HepG2 (cell line): ENCODE results near the gene ACE. TPM values are rescaled to one million over a fixed set of nuclear protein-coding genes. Genes with fewer than 3 reads are reported as not detected.
A peak's percentile ranks its signal among the peaks of the same experiment; 100 is the strongest.

ENCODE experiments used
- ATAC-seq: fragments of 200-7000 bp; cut with Tn5 transposase; 3 replicates; pipeline ENCODE4 v1.9.1; 2020; ENCODE audit warnings: mild to moderate bottlenecking, moderate library complexity
- BruUV-seq: library from RNA; stranded (reverse); fragments of 400-500 nt; replicated peaks from 2 replicates; lab custom pipeline; 2021; lab: Mats Ljungman, UMichigan
- CTCF ChIA-PET: fragments of 300-600 bp; formaldehyde crosslinking; extraction: SDS; loops from one replicate; lab custom pipeline; 2021; ENCODE audit warnings: low total read pairs, inconsistent platforms, low intra/inter-chr PET ratio; lab: Yijun Ruan, JAX
- POLR2A ChIA-PET: fragments of 350-600 bp; sonication (Branson Sonifier 250); formaldehyde crosslinking; loops from one replicate; lab custom pipeline; 2020; ENCODE audit warnings: antibody characterized with exemption, inconsistent platforms; lab: Yijun Ruan, JAX
- DNase-seq: peaks from one replicate; pipeline ENCODE4 v3.0.0-alpha.2; 2015; ENCODE audit warnings: low spot score
- FAIRE-seq: peaks from 3 replicates; lab custom pipeline; 2011; peaks lifted over from hg19 to GRCh38; lab: Jason Lieb, UNC
- H2AFZ ChIP-seq: one replicate; pipeline ENCODE4 v1.6.1; 2011; ENCODE audit warnings: low read length, inconsistent platforms
- H3K27ac ChIP-seq: fragments of 300-600 bp; 3 replicates; pipeline ENCODE4 v1.8.0; 2011; ENCODE audit warnings: mixed run types, mild to moderate bottlenecking, mixed read lengths, low read length, inconsistent platforms; ENCODE audit not compliant: insufficient read depth; ENCODE audit errors: extremely low read length
- H3K27me3 ChIP-seq, 2 experiments: fragments of 200-600 bp in 1 of 2; 2 replicates in 1 of 2; 3 replicates in 1 of 2; pipeline versions ENCODE4 v1.6.0 to v1.8.0; 2011; ENCODE audit warnings: low read length in 2 of 2, mild to moderate bottlenecking in 2 of 2, moderate library complexity in 2 of 2, inconsistent platforms in 1 of 2; ENCODE audit not compliant: insufficient read depth in 2 of 2, control insufficient read depth in 1 of 2
- H3K36me3 ChIP-seq, 2 experiments: fragments of 200-600 bp in 1 of 2; replicated peaks in 1 of 2; 2 replicates in 1 of 2; 3 replicates in 1 of 2; pipeline versions ENCODE4 v1.5.1 to v1.8.0; 2011; ENCODE audit warnings: low read length in 2 of 2, inconsistent platforms in 1 of 2; ENCODE audit not compliant: insufficient read depth in 2 of 2, control insufficient read depth in 1 of 2
- H3K4me1 ChIP-seq: 2 replicates; pipeline ENCODE4 v1.5.1; 2012; ENCODE audit warnings: low read length, inconsistent platforms; ENCODE audit not compliant: insufficient read depth
- H3K4me2 ChIP-seq: 2 replicates; pipeline ENCODE4 v1.6.0; 2011; ENCODE audit warnings: low read depth, low read length, inconsistent platforms
- H3K4me3 ChIP-seq, 3 experiments: fragments of 200-600 bp in 1 of 3; sonication (generic), shearing (Covaris generic) in 1 of 3; replicated peaks in 1 of 3; 2 replicates each; pipeline ENCODE4 v1.5.1; 2011 to 2016; ENCODE audit warnings: low read length in 3 of 3, inconsistent platforms in 2 of 3, low read depth in 2 of 3, mild to moderate bottlenecking in 2 of 3, control low read depth in 1 of 3, mixed read lengths in 1 of 3; ENCODE audit not compliant: insufficient read depth in 1 of 3
- H3K79me2 ChIP-seq: one replicate; pipeline ENCODE4 v1.6.1; 2011; ENCODE audit warnings: low read length, inconsistent platforms; ENCODE audit not compliant: insufficient read depth
- H3K9ac ChIP-seq: 2 replicates; pipeline ENCODE4 v1.6.0; 2011; ENCODE audit warnings: mild to moderate bottlenecking, low read depth, low read length, inconsistent platforms; ENCODE audit not compliant: insufficient read depth
- H3K9me3 ChIP-seq: 2 replicates; pipeline ENCODE4 v1.5.1; 2012; ENCODE audit warnings: mild to moderate bottlenecking, low read length
- H4K20me1 ChIP-seq: 2 replicates; pipeline ENCODE4 v1.6.0; 2011; ENCODE audit warnings: inconsistent platforms, mild to moderate bottlenecking, low read length, moderate library complexity; ENCODE audit not compliant: insufficient read depth
- AFF4 ChIP-seq: sonication (generic); formaldehyde crosslinking; IDR thresholded peaks from 2 replicates; pipeline ENCODE4 v1.4.0; 2020; ENCODE audit warnings: missing genetic modification reagents
- CREM ChIP-seq, 2 experiments: sonication (generic) in 1 of 2; formaldehyde crosslinking in 1 of 2; IDR thresholded peaks; 2 replicates each; pipeline versions ENCODE4 v1.4.0 to v1.6.1; 2016 to 2020; ENCODE audit warnings: antibody characterized with exemption in 1 of 2, mild to moderate bottlenecking in 1 of 2, missing genetic modification reagents in 1 of 2
- HNRNPL ChIP-seq: fragments of 200-400 bp; formaldehyde crosslinking; IDR thresholded peaks from 2 replicates; pipeline ENCODE4 v1.6.1; 2017; ENCODE audit warnings: mild to moderate bottlenecking, low read depth, low read length
- STAT5B ChIP-seq: sonication (generic); formaldehyde crosslinking; IDR thresholded peaks from 2 replicates; pipeline ENCODE4 v1.4.0; 2020; ENCODE audit warnings: missing genetic modification reagents
- ZNF230 ChIP-seq: sonication (generic); formaldehyde crosslinking; IDR thresholded peaks from 2 replicates; pipeline ENCODE4 v1.4.0; 2020; ENCODE audit warnings: mild to moderate bottlenecking, missing genetic modification reagents
- WGBS: methylation state at CpG from one replicate; pipeline ENCODE4 v1.1.6; 2017; ENCODE audit warnings: low lambda C conversion rate; 5-methylcytosine and 5-hydroxymethylcytosine counted together
- in situ Hi-C: cut with HindIII; loops from 2 replicates; pipeline ENCODE4 v1.10.0; 2017; ENCODE audit warnings: low pct_unique_long_range_greater_than_20kb; ENCODE audit not compliant: extremely low pct_ligation_motif_present
- intact Hi-C: fragments of 100-400 bp; cut with micrococcal nuclease; formaldehyde crosslinking; loops from one replicate; pipeline ENCODE4 v1.10.0; 2022; ENCODE audit not compliant: unreplicated experiment
- polyA plus RNA-seq, 8 experiments: library from polyadenylated mRNA; depleted of rRNA in 3 of 8; stranded (reverse) in 7 of 8; unstranded in 1 of 8; fragments of >200 nt; fragmentation: Illumina TruSeq in 4 of 8; extraction: Trizol in 4 of 8; gene quantifications; 2 replicates each; pipeline versions ENCODE4 v1.2.1 to v1.2.3, GENCODE V29; 2011 to 2016; ENCODE audit warnings: low read depth in 4 of 8, missing spikeins in 1 of 8, mixed read lengths in 1 of 8; ENCODE audit not compliant: insufficient read depth in 1 of 8
- total RNA-seq, 5 experiments: library from RNA; depleted of rRNA; stranded (reverse); fragments of >200 nt; fragmentation: Illumina TruSeq; extraction: Trizol; gene quantifications; 2 replicates each; pipeline ENCODE4 v1.2.3, GENCODE V29; 2016; ENCODE audit warnings: low read depth in 1 of 5
- TF ChIP-seq, protein P1 (sequence below): sonication (generic); formaldehyde crosslinking; conservative IDR thresholded peaks from 2 replicates; pipeline ENCODE4 v1.4.0; 2020; ENCODE audit warnings: missing genetic modification reagents
- TF ChIP-seq, protein P2 (sequence below): sonication (generic); formaldehyde crosslinking; IDR thresholded peaks from 2 replicates; pipeline ENCODE4 v1.5.0; 2020; ENCODE audit warnings: mild to moderate bottlenecking, missing genetic modification reagents, moderate library complexity

The ACE gene
- total and polyA plus RNA-seq, 2 of the 13 experiments (the other 11 are each of a cell fraction or from before 2014, with no cell fraction given), result 0.08 to 0.13 TPM

DNA sequence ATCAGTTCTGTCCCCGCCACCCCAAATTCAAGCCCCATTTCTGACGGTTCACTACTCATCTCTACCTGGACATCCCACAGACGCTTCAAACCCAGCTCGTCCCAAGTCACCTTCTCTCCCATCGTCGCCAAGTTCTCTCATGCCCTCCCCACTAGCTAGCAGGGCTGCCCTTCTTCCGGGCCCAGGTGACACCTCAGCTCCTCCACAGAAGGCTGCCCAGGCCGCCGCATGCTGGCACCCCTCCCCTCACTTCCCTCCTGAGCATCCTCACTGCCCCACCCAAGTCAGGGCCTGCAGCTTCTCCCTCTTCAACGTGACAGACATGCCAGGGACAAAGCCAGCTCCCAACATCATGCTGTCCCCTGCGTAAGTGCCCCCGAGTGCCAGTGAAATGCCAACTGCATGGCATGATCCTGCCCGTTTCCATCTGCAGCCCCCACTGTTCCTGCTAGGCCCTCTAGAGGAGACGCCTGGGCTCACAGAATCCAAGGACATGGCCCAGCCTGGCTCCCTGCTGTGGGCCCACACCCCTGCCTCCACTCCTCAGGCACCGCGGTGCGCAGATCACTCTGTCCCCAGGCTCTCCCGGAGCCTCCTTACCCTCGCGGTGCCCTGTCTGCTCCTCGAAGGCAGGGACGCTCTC is 36.6 kb upstream of the ACE start:
- no peak for DNase-seq
- Histone ChIP-seq H3K4me2 (no peak overlapping the region), H3K4me1 (peaks cover 21% of the 10 kb centered on the region), H3K79me2 (no peaks in the 10 kb centered on the region), H3K27me3 (peaks cover 1 to 23% of the 10 kb centered on the region in 2 experiments; a peak in 2 of 5 replicates), H3K4me3 (no peak overlapping the region), H4K20me1 (no peaks in the 10 kb centered on the region), H3K9ac (no peak overlapping the region), H3K36me3 (no peaks in the 10 kb centered on the region), H2AFZ (no peak overlapping the region), H3K27ac (no peak overlapping the region), H3K9me3 (no peaks in the 10 kb centered on the region)
- ChIA-PET CTCF (no interaction called here), POLR2A (no interaction called here)
- intact Hi-C loops (no loop called here), in situ Hi-C loops (no loop called here)
- no TSS peak for BruUV-seq
- TF ChIP-seq, protein P1, sequence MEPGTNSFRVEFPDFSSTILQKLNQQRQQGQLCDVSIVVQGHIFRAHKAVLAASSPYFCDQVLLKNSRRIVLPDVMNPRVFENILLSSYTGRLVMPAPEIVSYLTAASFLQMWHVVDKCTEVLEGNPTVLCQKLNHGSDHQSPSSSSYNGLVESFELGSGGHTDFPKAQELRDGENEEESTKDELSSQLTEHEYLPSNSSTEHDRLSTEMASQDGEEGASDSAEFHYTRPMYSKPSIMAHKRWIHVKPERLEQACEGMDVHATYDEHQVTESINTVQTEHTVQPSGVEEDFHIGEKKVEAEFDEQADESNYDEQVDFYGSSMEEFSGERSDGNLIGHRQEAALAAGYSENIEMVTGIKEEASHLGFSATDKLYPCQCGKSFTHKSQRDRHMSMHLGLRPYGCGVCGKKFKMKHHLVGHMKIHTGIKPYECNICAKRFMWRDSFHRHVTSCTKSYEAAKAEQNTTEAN (CRISPR knock-in tag), result no peak
- no peak for TF ChIP-seq ZNF230 (CRISPR knock-in tag)
- no peak for TF ChIP-seq AFF4
- peak; percentile 82 for TF ChIP-seq HNRNPL
- TF ChIP-seq STAT5B (CRISPR knock-in tag), result no peak
- no peak for TF ChIP-seq CREM (IDR thresholded peaks at IDR 0.05)
- no peak for TF ChIP-seq CREM (CRISPR knock-in tag; IDR thresholded peaks at IDR 0.05)
- TF ChIP-seq, protein P2, sequence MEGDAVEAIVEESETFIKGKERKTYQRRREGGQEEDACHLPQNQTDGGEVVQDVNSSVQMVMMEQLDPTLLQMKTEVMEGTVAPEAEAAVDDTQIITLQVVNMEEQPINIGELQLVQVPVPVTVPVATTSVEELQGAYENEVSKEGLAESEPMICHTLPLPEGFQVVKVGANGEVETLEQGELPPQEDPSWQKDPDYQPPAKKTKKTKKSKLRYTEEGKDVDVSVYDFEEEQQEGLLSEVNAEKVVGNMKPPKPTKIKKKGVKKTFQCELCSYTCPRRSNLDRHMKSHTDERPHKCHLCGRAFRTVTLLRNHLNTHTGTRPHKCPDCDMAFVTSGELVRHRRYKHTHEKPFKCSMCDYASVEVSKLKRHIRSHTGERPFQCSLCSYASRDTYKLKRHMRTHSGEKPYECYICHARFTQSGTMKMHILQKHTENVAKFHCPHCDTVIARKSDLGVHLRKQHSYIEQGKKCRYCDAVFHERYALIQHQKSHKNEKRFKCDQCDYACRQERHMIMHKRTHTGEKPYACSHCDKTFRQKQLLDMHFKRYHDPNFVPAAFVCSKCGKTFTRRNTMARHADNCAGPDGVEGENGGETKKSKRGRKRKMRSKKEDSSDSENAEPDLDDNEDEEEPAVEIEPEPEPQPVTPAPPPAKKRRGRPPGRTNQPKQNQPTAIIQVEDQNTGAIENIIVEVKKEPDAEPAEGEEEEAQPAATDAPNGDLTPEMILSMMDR (CRISPR knock-in tag), result peak; percentile 18; the same call in 1 of the 2 replicates
- no peak for FAIRE-seq
- peak; percentile 22 for ATAC-seq
- 60% methylated on average over 22 of the region's 22 CpGs for WGBS
